GM12874 (cell line): ENCODE measurements around the gene MS4A18.

Source experiments
- TF ChIP-seq, protein P1 (sequence below): IDR thresholded peaks from 2 replicates; pipeline ENCODE4 v1.5.1; 2011; ENCODE audit warnings: low read depth, mild to moderate bottlenecking, control low read depth, low read length, moderate library complexity; ENCODE audit not compliant: insufficient read depth

Gene MS4A18

DNA sequence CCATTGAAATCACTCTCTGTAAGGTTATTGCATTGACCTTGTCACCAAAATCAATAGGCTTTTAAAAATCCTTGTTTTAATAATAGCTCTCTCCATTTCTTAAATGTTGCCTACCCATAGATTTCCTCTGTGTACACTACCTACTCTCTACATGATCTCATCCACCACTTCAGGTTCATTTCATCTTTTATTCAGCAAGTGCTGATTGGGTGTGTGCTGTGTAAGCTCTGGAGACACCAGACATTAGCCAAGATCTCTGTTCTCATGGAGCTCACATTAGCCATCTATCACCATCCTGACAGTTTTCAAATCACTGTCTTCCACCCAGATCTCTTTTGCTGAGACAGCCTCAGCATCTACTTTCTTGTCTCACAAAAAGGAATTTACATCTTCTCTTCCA is 56.3 kb downstream of the MS4A18 start:
- TF ChIP-seq, protein P1, sequence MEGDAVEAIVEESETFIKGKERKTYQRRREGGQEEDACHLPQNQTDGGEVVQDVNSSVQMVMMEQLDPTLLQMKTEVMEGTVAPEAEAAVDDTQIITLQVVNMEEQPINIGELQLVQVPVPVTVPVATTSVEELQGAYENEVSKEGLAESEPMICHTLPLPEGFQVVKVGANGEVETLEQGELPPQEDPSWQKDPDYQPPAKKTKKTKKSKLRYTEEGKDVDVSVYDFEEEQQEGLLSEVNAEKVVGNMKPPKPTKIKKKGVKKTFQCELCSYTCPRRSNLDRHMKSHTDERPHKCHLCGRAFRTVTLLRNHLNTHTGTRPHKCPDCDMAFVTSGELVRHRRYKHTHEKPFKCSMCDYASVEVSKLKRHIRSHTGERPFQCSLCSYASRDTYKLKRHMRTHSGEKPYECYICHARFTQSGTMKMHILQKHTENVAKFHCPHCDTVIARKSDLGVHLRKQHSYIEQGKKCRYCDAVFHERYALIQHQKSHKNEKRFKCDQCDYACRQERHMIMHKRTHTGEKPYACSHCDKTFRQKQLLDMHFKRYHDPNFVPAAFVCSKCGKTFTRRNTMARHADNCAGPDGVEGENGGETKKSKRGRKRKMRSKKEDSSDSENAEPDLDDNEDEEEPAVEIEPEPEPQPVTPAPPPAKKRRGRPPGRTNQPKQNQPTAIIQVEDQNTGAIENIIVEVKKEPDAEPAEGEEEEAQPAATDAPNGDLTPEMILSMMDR = no peak

DNA sequence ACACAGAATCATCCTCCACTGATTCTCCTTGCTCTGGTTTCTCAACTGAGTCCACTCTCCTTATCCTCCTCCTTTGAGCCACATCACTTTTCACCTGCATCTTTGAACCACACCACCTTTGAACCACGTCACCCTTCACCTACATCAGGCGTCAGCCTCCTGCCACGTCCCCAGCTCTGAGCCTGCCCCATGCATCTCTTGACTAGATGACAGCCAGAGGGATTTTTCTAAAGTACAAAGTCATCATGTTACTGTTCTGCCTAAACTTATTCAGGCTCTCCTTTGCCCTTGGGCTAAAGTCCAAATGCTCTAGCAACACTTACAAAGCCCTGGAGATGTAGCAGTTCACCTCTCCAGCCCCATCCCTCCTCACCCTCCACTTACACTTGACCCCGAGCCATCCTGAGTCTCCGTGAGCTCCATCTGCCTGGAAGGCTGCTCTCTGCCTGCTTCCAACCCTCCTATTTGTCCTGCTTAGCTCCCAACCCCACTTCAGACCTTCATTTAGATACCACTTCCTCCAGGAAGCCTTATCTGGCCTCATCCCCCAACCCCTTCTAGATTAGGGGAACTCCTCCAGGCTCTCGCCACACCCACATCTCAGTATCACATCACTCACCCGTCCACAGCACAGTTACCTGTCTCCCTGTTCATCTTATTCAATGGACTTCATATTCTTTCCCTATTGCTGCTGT is 56.9 kb downstream of the MS4A18 start:
- TF ChIP-seq, protein P1 = no peak

DNA sequence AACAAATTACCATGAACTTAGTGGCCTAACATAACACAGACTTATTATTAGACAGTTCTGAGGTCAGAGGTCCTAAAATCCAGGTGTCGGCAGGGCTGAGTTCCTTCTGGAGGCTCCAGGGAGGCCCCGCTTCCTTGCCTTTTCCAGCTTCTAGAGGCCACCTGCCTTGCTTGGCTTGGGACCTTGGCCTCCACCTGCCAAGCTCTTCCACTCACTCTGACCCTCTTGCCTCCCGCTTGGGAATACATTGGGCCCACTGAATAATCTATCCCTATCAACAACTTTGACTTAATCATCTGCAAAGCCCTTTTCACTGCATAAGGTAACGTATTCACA is 57.4 kb downstream of the MS4A18 start:
- TF ChIP-seq, protein P1 = no peak

DNA sequence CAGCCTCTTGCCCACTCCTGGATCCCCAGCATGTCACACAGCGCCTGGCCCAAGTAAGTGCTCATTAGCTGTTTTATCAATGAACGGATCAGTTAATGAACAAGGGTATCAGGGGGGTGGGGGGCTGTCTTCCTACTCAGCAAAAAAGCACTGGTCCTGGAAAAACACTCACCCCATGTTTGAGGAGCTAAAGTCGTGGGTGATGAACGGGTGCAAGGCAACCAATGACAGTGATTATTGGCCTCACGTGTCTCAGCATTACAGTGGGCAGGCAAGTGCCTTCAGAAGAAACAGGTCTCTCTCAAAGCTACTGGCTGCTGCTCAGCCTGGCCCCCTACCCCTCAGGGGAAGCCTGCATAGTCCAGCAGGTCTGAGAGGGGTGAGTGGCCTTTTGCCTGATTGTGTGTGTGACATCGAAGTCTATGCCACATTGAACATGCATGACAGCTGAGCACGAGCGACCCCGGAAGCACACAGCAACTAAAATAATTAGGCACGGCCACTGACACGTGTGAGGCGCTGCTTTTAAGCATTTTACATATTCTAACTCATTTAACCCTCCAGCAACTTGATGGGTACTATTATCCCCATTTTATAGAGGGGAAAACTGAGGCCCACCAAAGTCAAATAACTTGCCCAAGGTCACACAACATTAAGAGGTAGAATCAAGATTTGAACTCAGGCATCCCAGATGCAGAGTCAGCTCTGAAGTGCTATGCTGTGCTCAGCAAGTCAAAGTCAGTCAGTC is 58.0 kb downstream of the MS4A18 start:
- TF ChIP-seq, protein P1 = no peak

DNA sequence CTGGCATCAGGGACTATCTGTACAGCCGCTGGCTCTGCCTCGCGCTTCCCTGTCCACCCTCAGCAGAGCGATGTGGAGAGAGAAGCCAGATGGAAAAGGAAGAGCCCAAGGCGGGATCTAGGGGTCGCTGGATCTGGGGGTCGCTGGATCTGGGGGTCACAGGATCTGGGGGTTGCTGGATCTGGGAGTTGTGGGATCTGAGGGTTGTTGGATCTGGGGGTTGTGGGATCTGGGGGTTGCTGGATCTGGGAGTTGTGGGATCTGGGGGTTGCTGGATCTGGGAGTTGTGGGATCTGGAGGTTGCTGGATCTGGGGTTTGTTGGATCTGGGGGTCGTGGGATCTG is 58.6 kb downstream of the MS4A18 start:
- TF ChIP-seq, protein P1 = no peak

DNA sequence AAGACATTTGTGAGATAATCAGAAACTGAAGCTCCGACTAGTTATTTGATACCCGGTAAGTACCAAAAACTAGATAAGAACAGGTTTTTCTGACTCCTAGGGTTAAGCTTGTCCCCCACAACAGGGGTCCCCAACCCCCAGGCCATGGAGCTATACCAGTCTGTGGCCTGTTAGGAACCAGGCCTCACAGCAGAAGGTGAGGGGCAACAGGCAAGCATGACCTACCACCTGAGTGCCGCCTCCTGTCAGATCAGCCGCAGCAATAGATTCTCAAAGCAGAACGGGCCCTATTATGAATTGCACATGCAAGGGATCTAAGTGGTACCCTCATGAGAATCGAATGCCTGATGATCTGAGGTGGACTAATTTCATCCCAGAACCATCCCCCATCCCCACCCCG is 59.4 kb downstream of the MS4A18 start:
- TF ChIP-seq, protein P1 = no peak

DNA sequence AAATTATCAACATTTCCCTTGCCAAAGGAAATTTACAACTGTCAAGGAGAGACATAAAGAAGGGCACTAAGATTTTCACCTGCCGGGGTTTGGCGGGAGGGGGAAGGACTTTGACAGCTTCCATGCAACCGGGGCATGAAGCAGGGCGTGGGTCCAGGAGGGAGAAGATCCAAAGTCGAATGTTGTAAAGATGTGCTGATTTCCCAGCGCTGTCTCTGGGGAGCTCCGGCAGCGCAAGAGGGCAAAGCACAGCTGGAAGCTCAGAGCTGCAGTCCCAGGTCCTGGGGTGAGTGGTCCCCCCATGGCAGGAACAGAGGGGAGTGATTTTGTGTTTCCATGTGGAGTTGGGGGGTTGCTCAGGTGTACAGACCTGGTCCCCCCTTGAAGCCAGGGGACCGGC is 60.6 kb downstream of the MS4A18 start, which contains the start of gene MS4A10:
Gene MS4A10 (plus strand): TSS at position 198 of the 400 bp plus-strand sequence. CDS start 5,003 bp downstream, outside the sequence.
- TF ChIP-seq, protein P1 = no peak
